OCI-LY3 (cell line): ENCODE measurements around the gene METAP2.

Experiments used
- H2AFZ ChIP-seq: fragments of 200-600, 300-600 bp; shearing (Covaris generic); 2 replicates; pipeline ENCODE4 v1.6.0; 2014; ENCODE audit warnings: antibody characterized with exemption, low read depth, low read length
- H3K27ac ChIP-seq: fragments of 200-600, 300-600 bp; sonication (generic); 2 replicates; pipeline ENCODE4 v1.5.1; 2014; ENCODE audit warnings: mild to moderate bottlenecking, low read length, moderate library complexity, mixed read lengths
- H3K27me3 ChIP-seq: fragments of 200-600, 300-600 bp; sonication (generic); 2 replicates; pipeline ENCODE4 v1.6.1; 2014; ENCODE audit warnings: low read depth, low read length, mixed read lengths
- H3K36me3 ChIP-seq: fragments of 200-600, 300-600 bp; sonication (generic); replicated peaks from 2 replicates; pipeline ENCODE3; 2014; ENCODE audit warnings: low read depth, low read length, mixed read lengths
- H3K4me1 ChIP-seq: fragments of 300-600, 200-600 bp; sonication (generic); 2 replicates; pipeline ENCODE4 v1.6.1; 2014; ENCODE audit warnings: low read length, mixed read lengths
- H3K4me2 ChIP-seq: fragments of 200-600, 300-600 bp; sonication (generic); 2 replicates; pipeline ENCODE4 v1.6.1; 2014; ENCODE audit warnings: low read length, mixed read lengths
- H3K4me3 ChIP-seq: fragments of 300-600, 200-600 bp; sonication (generic); 2 replicates; pipeline ENCODE4 v1.5.1; 2014; ENCODE audit warnings: antibody characterized with exemption, mild to moderate bottlenecking, low read length, moderate library complexity
- H3K79me2 ChIP-seq: fragments of 300-600, 200-600 bp; shearing (Covaris generic); 2 replicates; pipeline ENCODE4 v1.6.1; 2014; ENCODE audit warnings: mild to moderate bottlenecking, low read length, mixed read lengths
- H3K9ac ChIP-seq: fragments of 300-600, 200-600 bp; shearing (Covaris generic); 2 replicates; pipeline ENCODE4 v1.6.0; 2014; ENCODE audit warnings: mild to moderate bottlenecking, low read length, moderate library complexity
- H3K9me3 ChIP-seq: fragments of 200-600, 300-600 bp; shearing (Covaris generic); 2 replicates; pipeline ENCODE4 v1.6.1; 2014; ENCODE audit warnings: low read length, mixed read lengths; ENCODE audit not compliant: insufficient read depth
- H4K20me1 ChIP-seq: fragments of 200-600, 300-600 bp; sonication (generic); 2 replicates; pipeline ENCODE4 v1.6.1; 2016; ENCODE audit warnings: low read length, mixed read lengths; ENCODE audit not compliant: insufficient read depth
- EZH2phosphoT487 ChIP-seq: fragments of 200-600 bp; shearing (Covaris generic); IDR thresholded peaks from 2 replicates; pipeline ENCODE4 v1.6.1; 2018; ENCODE audit warnings: antibody characterized with exemption, mixed run types, low read depth
- TF ChIP-seq, protein P1 (sequence below): fragments of 200-600, 300-600 bp; sonication (generic); IDR thresholded peaks from 2 replicates; pipeline ENCODE4 v1.5.1; 2014; ENCODE audit warnings: antibody characterized with exemption, low read length, low read depth

The METAP2 gene

DNA sequence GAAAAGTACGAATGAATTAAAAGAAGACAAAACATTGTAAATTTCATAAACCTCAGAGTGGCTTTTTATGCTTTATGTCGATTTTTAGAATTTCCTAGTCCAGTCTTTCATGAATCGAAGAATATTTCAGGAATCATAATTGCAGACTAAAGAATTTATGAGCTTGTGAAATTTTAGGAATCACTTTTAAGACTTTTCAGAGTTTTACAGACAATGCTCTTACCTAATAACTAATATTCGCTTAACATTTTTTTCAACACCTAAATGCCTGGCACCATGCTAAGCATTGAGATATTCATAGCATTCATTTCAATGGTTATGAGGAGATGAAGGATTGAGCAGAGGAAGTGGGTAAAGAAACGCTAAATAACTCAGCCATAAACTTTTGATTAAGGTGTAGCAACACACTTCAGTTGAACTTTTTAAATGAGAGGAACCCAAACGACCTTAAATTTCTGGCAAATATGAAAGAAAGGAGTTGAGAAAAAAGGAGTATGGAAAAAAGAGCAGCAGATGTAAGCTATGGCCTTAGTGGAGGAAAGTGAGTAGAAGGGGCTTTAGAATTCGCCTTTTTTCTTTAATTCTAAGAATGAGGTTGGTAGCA is 78.1 kb downstream of the METAP2 start:
- Histone ChIP-seq H3K4me2 (peak overlapping the region; percentile 61), H2AFZ (peak overlapping the region; percentile 81; the same call in 1 of the 2 replicates), H3K79me2 (no peaks in the 10 kb centered on the region), H3K9ac (no peak overlapping the region), H3K9me3 (peaks cover 7% of the 10 kb centered on the region), H3K27me3 (no peaks in the 10 kb centered on the region), H3K4me1 (peaks cover 11% of the 10 kb centered on the region; the same call in 1 of the 2 replicates), H3K27ac (no peak overlapping the region), H3K4me3 (no peak overlapping the region), H3K36me3 (no peaks in the 10 kb centered on the region), H4K20me1 (no peaks in the 10 kb centered on the region)
- TF ChIP-seq, protein P1, sequence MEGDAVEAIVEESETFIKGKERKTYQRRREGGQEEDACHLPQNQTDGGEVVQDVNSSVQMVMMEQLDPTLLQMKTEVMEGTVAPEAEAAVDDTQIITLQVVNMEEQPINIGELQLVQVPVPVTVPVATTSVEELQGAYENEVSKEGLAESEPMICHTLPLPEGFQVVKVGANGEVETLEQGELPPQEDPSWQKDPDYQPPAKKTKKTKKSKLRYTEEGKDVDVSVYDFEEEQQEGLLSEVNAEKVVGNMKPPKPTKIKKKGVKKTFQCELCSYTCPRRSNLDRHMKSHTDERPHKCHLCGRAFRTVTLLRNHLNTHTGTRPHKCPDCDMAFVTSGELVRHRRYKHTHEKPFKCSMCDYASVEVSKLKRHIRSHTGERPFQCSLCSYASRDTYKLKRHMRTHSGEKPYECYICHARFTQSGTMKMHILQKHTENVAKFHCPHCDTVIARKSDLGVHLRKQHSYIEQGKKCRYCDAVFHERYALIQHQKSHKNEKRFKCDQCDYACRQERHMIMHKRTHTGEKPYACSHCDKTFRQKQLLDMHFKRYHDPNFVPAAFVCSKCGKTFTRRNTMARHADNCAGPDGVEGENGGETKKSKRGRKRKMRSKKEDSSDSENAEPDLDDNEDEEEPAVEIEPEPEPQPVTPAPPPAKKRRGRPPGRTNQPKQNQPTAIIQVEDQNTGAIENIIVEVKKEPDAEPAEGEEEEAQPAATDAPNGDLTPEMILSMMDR, result no peak
- no peak for TF ChIP-seq EZH2phosphoT487

DNA sequence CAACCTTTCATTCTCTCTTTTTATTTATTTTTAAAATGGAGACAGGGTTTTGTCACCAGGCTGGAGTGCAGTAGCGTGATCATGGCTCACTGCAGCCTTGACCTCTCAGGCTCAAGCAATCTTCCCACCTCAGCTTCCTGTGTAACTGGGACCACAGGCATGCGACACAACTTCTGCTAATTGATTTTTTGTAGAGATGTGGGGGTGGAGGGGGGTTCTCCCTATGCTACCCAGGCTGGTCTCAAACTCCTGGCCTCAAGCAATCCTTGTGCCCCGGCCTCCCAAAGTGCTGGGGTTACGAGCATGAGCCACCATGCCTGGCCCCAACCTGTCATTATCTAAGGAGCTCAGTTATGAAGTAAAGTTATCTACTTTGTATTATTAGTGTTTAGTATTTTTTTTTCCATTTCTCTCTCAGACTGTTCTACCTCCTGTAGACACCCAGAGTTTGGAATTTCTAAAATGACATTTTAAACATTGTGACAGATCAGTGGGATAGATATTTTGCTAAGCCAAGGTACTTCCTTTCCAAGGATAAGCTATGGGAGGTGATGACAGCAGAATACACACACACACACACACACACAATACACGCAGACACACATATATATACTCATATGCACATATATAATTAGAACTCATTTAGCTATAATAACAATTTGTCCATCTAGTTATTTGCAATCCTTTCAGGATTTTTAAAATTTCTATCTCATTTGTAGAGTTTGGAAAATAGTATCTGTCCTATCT is 79.4 kb downstream of the METAP2 start:
- no peak overlapping the region for H3K4me2 ChIP-seq

DNA sequence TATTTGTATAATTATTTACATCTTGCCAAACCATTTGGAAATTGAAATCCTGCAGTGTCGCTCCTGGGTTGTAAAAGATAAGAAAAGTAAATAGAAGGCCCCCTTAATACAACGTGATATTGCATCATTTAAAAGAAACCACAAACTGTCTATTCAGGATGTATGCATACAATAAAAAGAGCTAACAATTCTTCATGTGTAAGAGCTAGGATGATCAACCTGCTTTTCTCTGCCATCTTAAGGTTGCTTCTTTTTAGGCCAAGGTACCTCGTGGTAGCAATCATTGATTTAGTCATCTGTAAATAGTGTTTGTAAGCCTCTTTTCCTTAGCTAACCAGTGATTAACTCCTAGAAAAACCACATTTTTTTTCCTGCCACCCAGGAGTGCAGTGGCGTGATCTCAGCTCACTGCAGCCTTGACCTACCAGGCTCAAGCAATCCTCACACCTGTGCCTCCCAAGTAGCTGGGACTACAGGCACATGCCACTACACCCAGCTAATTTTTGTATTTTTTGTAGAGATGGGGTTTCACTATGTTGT is 80.7 kb downstream of the METAP2 start:
- H2AFZ ChIP-seq, result no peak overlapping the region
- no peaks in the 10 kb centered on the region for H3K79me2 ChIP-seq
- H3K27ac ChIP-seq, result no peak overlapping the region

More for the DNA sequence above, 79.4 kb downstream of the METAP2 start:
- no peak for TF ChIP-seq EZH2phosphoT487
- TF ChIP-seq, protein P1, result no peak
- Histone ChIP-seq H3K36me3 (no peaks in the 10 kb centered on the region), H3K9ac (no peak overlapping the region), H3K4me3 (no peak overlapping the region), H2AFZ (no peak overlapping the region), H4K20me1 (no peaks in the 10 kb centered on the region), H3K79me2 (no peaks in the 10 kb centered on the region), H3K27ac (no peak overlapping the region), H3K27me3 (no peaks in the 10 kb centered on the region), H3K4me1 (peaks cover 11% of the 10 kb centered on the region; the same call in 1 of the 2 replicates), H3K9me3 (peaks cover 7% of the 10 kb centered on the region)

More for the DNA sequence above, 80.7 kb downstream of the METAP2 start:
- H3K4me1 ChIP-seq, result peaks cover 11% of the 10 kb centered on the region; the same call in 1 of the 2 replicates
- H3K4me2 ChIP-seq, result no peak overlapping the region
- TF ChIP-seq EZH2phosphoT487, result no peak
- TF ChIP-seq, protein P1, result no peak
- no peaks in the 10 kb centered on the region; the same call in 1 of the 2 replicates for H3K9me3 ChIP-seq
- no peak overlapping the region for H3K9ac ChIP-seq
- H3K4me3 ChIP-seq, result no peak overlapping the region
- no peaks in the 10 kb centered on the region for H4K20me1 ChIP-seq
- no peaks in the 10 kb centered on the region for H3K27me3 ChIP-seq
- H3K36me3 ChIP-seq, result no peaks in the 10 kb centered on the region
